Measurements from ENCODE around the gene SDK1.

The SDK1 gene

DNA sequence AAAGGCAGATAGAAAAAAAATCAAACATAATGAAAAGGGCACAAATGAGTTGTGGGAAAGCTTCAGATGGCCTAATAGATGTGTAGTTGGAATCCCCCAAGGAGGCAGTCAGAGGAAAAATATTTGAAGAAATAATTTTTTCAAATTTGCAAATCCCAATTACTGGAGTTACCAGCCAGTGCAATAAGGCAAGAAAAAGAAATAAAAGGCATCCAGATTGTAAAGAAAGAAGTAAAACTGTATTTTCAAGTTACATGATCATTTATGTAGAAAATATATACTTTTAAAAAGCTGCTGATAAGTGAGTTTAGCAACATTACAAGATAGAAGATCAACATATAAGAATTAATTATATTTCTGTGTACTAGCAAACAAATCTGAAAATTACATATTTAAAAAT, 329.0 kb downstream of the SDK1 start:
- H3K27ac Mint-ChIP-seq: no peak overlapping the region
- no peaks in the 10 kb centered on the region for H3K27me3 Mint-ChIP-seq (ENCODE audit: low read depth)
- no peak overlapping the region for H3K4me3 Mint-ChIP-seq
- no peaks in the 10 kb centered on the region for H3K4me1 Mint-ChIP-seq
- TF ChIP-seq, protein P1, sequence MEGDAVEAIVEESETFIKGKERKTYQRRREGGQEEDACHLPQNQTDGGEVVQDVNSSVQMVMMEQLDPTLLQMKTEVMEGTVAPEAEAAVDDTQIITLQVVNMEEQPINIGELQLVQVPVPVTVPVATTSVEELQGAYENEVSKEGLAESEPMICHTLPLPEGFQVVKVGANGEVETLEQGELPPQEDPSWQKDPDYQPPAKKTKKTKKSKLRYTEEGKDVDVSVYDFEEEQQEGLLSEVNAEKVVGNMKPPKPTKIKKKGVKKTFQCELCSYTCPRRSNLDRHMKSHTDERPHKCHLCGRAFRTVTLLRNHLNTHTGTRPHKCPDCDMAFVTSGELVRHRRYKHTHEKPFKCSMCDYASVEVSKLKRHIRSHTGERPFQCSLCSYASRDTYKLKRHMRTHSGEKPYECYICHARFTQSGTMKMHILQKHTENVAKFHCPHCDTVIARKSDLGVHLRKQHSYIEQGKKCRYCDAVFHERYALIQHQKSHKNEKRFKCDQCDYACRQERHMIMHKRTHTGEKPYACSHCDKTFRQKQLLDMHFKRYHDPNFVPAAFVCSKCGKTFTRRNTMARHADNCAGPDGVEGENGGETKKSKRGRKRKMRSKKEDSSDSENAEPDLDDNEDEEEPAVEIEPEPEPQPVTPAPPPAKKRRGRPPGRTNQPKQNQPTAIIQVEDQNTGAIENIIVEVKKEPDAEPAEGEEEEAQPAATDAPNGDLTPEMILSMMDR (IDR thresholded peaks at IDR 0.05; ENCODE audit: unreplicated experiment in 3 of 3): no peak
- peaks cover 22% of the 10 kb centered on the region for H3K9me3 Mint-ChIP-seq
- H3K36me3 Mint-ChIP-seq (ENCODE audit: low read depth): peaks cover 19% of the 10 kb centered on the region

GRCh38 chr7:3634396-3634795, 333.3 kb downstream of the SDK1 start:
- H3K4me3 Mint-ChIP-seq: no peak overlapping the region
- H3K27me3 Mint-ChIP-seq (ENCODE audit: low read depth): no peaks in the 10 kb centered on the region
- H3K9me3 Mint-ChIP-seq: peaks cover 15% of the 10 kb centered on the region

DNA sequence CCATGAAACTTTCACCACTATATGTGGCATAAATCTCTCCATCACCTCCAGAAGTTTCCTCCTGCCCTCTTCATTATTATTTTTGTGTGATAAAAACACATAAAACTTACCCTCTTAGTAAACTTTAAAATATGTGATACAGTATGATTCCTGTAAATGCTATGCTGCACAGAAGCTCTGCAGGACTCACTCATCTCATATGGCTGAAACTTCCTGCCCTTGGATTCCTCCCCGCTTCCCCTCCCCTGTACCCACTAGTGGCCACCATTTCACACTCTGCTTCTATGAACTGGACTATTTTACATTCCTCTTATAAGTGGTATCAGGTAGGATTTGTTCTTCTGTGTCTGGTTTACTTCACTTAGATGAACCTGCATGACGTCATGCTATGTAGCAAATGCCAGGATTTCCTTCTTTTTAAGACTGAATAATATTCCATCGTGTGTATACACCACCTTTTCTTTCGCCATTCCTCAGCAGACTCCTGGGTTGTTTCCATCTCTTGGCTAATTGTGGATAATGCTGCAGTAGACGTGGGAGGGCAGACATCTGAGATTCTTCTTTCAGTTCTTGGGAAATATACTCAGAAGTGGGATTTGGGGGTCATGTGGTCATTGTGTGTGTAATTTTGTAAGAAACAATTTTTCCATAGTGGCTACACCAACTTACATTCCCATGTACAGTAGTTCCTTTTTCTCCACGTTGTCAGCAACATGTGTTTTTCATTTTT, 335.2 kb downstream of the SDK1 start:
- TF ChIP-seq, protein P1 (IDR thresholded peaks at IDR 0.05; ENCODE audit: unreplicated experiment in 3 of 3): no peak
- Mint-ChIP-seq H3K27ac (no peak overlapping the region), H3K4me1 (no peaks in the 10 kb centered on the region), H3K9me3 (peaks cover 5% of the 10 kb centered on the region), H3K27me3 (ENCODE audit: low read depth) (peaks cover 2% of the 10 kb centered on the region), H3K4me3 (no peak overlapping the region), H3K36me3 (ENCODE audit: low read depth) (peaks cover 4% of the 10 kb centered on the region)

More at GRCh38 chr7:3634396-3634795, 333.3 kb downstream of the SDK1 start:
- Mint-ChIP-seq H3K36me3 (ENCODE audit: low read depth) (peaks cover 13% of the 10 kb centered on the region), H3K27ac (no peak overlapping the region), H3K4me1 (no peaks in the 10 kb centered on the region)
- TF ChIP-seq, protein P1 (IDR thresholded peaks at IDR 0.05; ENCODE audit: unreplicated experiment in 3 of 3): no peak

GRCh38 chr7:3639253-3639652, 338.2 kb downstream of the SDK1 start:
- peaks cover 5% of the 10 kb centered on the region for H3K36me3 Mint-ChIP-seq (ENCODE audit: low read depth)
- TF ChIP-seq, protein P1 (IDR thresholded peaks at IDR 0.05; ENCODE audit: unreplicated experiment in 3 of 3): no peak
- H3K4me3 Mint-ChIP-seq: no peak overlapping the region
- H3K4me1 Mint-ChIP-seq: no peaks in the 10 kb centered on the region
- H3K27me3 Mint-ChIP-seq (ENCODE audit: low read depth): peaks cover 7% of the 10 kb centered on the region
- H3K9me3 Mint-ChIP-seq: no peaks in the 10 kb centered on the region
- H3K27ac Mint-ChIP-seq: no peak overlapping the region

DNA sequence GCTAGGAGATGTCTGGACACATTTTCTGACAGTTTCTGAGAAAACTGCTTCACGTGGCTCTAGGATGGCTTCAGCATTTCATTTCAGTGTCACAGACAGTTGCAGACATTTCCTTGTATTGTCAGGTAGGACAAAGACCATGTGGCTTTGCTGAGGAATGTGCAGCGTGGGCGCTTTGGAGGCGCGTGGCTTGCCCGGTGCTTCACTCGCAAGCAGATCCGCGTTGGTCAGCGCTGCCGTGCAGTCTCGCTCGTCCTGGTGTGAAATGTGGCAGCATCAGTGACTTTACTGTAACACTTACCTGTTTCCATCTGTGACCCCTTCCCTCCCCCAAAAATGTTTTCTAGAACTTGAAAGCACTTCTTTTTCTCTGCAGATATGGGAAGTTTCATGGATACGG, 340.5 kb downstream of the SDK1 start:
- Mint-ChIP-seq H3K9me3 (no peaks in the 10 kb centered on the region), H3K27ac (no peak overlapping the region), H3K4me1 (no peaks in the 10 kb centered on the region), H3K36me3 (ENCODE audit: low read depth) (peaks cover 5% of the 10 kb centered on the region), H3K4me3 (no peak overlapping the region), H3K27me3 (ENCODE audit: low read depth) (peaks cover 7% of the 10 kb centered on the region)
- TF ChIP-seq, protein P1 (IDR thresholded peaks at IDR 0.05; ENCODE audit: unreplicated experiment in 3 of 3): no peak

DNA sequence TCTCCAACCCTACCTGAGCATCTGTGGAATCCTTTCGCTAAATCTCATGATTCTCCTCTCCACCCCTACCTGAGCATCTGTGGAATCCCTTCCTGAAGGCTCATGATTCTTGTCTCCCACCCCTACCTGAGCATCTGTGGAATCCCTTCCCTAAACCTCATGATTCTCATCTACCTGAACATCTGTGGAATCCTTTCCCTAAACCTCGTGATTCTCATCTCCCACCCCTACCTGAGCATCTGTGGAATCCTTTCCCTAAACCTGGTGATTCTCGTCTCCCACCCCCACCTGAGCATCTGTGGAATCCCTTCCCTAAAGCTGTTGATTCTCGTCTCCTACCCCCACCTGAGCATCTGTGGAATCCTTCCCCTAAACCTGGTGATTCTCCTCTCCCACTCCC, 342.0 kb downstream of the SDK1 start:
- Mint-ChIP-seq H3K36me3 (ENCODE audit: low read depth) (peaks cover 5% of the 10 kb centered on the region), H3K4me1 (no peaks in the 10 kb centered on the region), H3K4me3 (no peak overlapping the region), H3K9me3 (no peaks in the 10 kb centered on the region), H3K27ac (no peak overlapping the region), H3K27me3 (ENCODE audit: low read depth) (peaks cover 7% of the 10 kb centered on the region)
- TF ChIP-seq, protein P1 (IDR thresholded peaks at IDR 0.05; ENCODE audit: unreplicated experiment in 3 of 3): no peak

Data from nephron (organoid).